Calu3 (cell line): ENCODE results near the gene DAPK2. TPM values are rescaled to one million over a fixed set of nuclear protein-coding genes. Genes with fewer than 3 reads are reported as not detected.

ENCODE experiments used
- BruUV-seq: library from RNA; stranded (reverse); fragments of 400-500 nt; replicated peaks from 2 replicates; lab custom pipeline; 2021; lab: Mats Ljungman, UMichigan
- CTCF ChIA-PET: fragments of 300-600 bp; sonication (Branson Sonifier 250); formaldehyde crosslinking; loops from one replicate; lab custom pipeline; 2022; ENCODE audit warnings: antibody characterized with exemption; lab: Charles Lee
- DNase-seq: peaks from one replicate; pipeline ENCODE4 v3.0.0; 2022
- H3K27ac Mint-ChIP-seq: one replicate; pipeline ENCODE4 v1.8.0; 2022; ENCODE audit warnings: mixed read lengths; ENCODE audit not compliant: unreplicated experiment
- H3K27me3 Mint-ChIP-seq: one replicate; pipeline ENCODE4 v1.8.0; 2022; ENCODE audit warnings: mixed read lengths; ENCODE audit not compliant: unreplicated experiment
- H3K36me3 Mint-ChIP-seq: one replicate; pipeline ENCODE4 v1.8.0; 2022; ENCODE audit warnings: mild to moderate bottlenecking, moderate library complexity, mixed read lengths; ENCODE audit not compliant: insufficient read depth, unreplicated experiment
- H3K4me1 Mint-ChIP-seq: one replicate; pipeline ENCODE4 v1.8.0; 2022; ENCODE audit warnings: mild to moderate bottlenecking, low read depth, mixed read lengths; ENCODE audit not compliant: unreplicated experiment
- H3K4me3 Mint-ChIP-seq: one replicate; pipeline ENCODE4 v1.8.0; 2022; ENCODE audit warnings: mild to moderate bottlenecking, low read depth, moderate library complexity, mixed read lengths; ENCODE audit not compliant: unreplicated experiment
- H3K9me3 Mint-ChIP-seq: one replicate; pipeline ENCODE4 v1.8.0; 2022; ENCODE audit warnings: low read depth, mixed read lengths; ENCODE audit not compliant: unreplicated experiment
- CTCF ChIP-seq: fragments of 200-600 bp; IDR thresholded peaks from one replicate; pipeline ENCODE4 v1.8.0; 2022; ENCODE audit warnings: antibody characterized with exemption; ENCODE audit not compliant: unreplicated experiment
- intact Hi-C: fragments of 100-400 bp; cut with micrococcal nuclease; formaldehyde crosslinking; loops from one replicate; pipeline ENCODE4 v1.10.0; 2022; ENCODE audit not compliant: unreplicated experiment
- total RNA-seq: library from RNA; stranded (reverse); gene quantifications from 2 replicates; pipeline ENCODE4 v1.2.3, GENCODE V29; 2022

The DAPK2 gene
- total RNA-seq, 1 experiment from 2014 or later, result 1.1 TPM

DNA sequence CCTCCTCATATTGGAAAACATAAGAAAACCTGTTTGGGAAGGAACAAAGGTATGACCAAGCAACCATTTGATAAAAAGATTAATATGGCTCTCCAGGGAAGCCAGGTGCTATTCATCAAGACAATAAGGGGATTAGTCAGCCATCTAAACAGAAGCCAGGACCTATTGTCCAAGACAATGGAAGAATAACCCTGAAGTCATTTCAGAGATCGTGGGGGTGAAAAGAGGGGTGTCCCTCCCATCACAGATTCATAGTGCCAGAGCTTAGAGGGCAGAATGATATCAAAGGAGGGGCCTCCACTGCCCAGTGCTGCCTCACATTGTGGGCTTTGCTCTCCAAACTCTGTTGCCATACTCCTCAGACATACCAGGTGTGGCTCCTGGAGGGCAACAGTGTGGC, 73.5 kb downstream of the DAPK2 start:
- Mint-ChIP-seq H3K9me3 (no peaks in the 10 kb centered on the region), H3K4me1 (peaks cover 30% of the 10 kb centered on the region)

DNA sequence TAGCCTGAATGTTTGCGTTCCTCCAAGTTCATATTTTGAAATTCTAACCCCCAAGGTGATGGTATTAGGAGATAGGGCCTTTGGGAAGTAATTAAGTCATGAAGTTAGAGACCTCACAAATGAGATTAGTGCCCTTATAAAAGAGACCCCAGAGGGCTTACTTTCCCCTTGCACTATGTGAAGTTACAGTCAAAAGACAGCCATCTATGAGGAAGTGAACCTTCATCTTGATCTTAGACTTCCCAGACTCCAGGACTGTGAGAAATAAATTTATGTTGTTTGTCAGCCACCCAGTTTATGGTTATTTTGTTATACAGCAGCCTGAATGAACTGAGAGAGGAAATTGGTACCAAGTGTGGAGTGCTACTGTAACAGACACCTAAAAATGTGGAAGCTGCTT, 74.4 kb downstream of the DAPK2 start:
- Mint-ChIP-seq H3K4me3 (no peak overlapping the region), H3K36me3 (no peaks in the 10 kb centered on the region), H3K27me3 (no peaks in the 10 kb centered on the region), H3K9me3 (no peaks in the 10 kb centered on the region), H3K27ac (no peak overlapping the region), H3K4me1 (peaks cover 30% of the 10 kb centered on the region)
- TF ChIP-seq CTCF, result no peak
- BruUV-seq, result no TSS peak
- intact Hi-C loops, result no loop called here
- CTCF ChIA-PET, result no interaction called here
- no peak for DNase-seq

More for the DNA sequence above, 73.5 kb downstream of the DAPK2 start:
- intact Hi-C loops, result no loop called here
- no peak for TF ChIP-seq CTCF
- Mint-ChIP-seq H3K27me3 (no peaks in the 10 kb centered on the region), H3K36me3 (no peaks in the 10 kb centered on the region), H3K27ac (no peak overlapping the region), H3K4me3 (no peak overlapping the region)
- no TSS peak for BruUV-seq
- CTCF ChIA-PET, result no interaction called here
- no peak for DNase-seq

DNA sequence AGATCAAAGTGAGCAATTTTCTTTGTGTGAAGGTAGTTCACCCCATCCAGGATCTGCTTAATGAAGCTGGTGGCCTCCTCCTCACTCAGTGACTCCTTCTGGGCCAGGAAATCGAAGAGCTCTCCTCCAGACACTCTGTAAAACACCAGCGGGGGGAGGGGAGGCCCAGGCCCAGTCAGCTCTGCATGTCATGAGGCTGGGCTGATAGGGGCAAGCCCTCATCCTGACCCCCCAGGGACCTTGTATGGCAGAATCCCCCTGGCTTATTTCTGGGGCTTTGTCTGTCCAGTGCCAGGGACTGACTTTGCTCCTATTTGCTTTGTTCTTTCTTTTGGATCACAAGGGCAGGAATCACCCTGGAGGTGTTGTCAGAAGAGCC, 74.9 kb downstream of the DAPK2 start:
- Mint-ChIP-seq H3K27ac (no peak overlapping the region), H3K27me3 (no peaks in the 10 kb centered on the region), H3K4me1 (peaks cover 30% of the 10 kb centered on the region), H3K4me3 (no peak overlapping the region), H3K9me3 (no peaks in the 10 kb centered on the region), H3K36me3 (no peaks in the 10 kb centered on the region)
- intact Hi-C loops, result no loop called here
- no peak for DNase-seq
- no peak for TF ChIP-seq CTCF
- no TSS peak for BruUV-seq
- CTCF ChIA-PET, result no interaction called here

GRCh38 chr15:63970621-63971426, 75.5 kb downstream of the DAPK2 start:
- no peak for DNase-seq
- no TSS peak for BruUV-seq
- Mint-ChIP-seq H3K27me3 (no peaks in the 10 kb centered on the region), H3K4me1 (peaks cover 30% of the 10 kb centered on the region), H3K9me3 (no peaks in the 10 kb centered on the region), H3K4me3 (no peak overlapping the region), H3K27ac (no peak overlapping the region), H3K36me3 (no peaks in the 10 kb centered on the region)
- TF ChIP-seq CTCF, result no peak
- CTCF ChIA-PET, result no interaction called here
- intact Hi-C loops, result no loop called here
